Stimulated activated CD8-positive, alpha-beta memory T cell treated with anti-CD3 and anti-CD28 coated beads, Interleukin-15, amount 100 ng/mL, for 24 hours (primary cell): ENCODE measurements around the gene CNTNAP4.

Source experiments
- DNase-seq: peaks from one replicate; pipeline ENCODE4 v3.0.0-alpha.2; 2020; ENCODE audit warnings: low read depth

The CNTNAP4 gene

GRCh38 chr16:76396977-76397376, 119.8 kb downstream of the CNTNAP4 start:
- DNase-seq = no peak

- no peak for DNase-seq
These were observed 132.5 kb downstream of the CNTNAP4 start for GRCh38 chr16:76409706-76410105.

- no peak for DNase-seq
These were observed 144.4 kb downstream of the CNTNAP4 start for GRCh38 chr16:76421571-76421970.

GRCh38 chr16:76428858-76429257, 151.7 kb downstream of the CNTNAP4 start:
- DNase-seq = no peak

GRCh38 chr16:76441391-76441790, 164.2 kb downstream of the CNTNAP4 start:
- no peak for DNase-seq

GRCh38 chr16:76441876-76442275, 164.7 kb downstream of the CNTNAP4 start:
- DNase-seq = no peak

- DNase-seq = no peak
These were observed 166.8 kb downstream of the CNTNAP4 start for GRCh38 chr16:76443973-76444372.

GRCh38 chr16:76444832-76445231, 167.6 kb downstream of the CNTNAP4 start:
- DNase-seq = no peak

GRCh38 chr16:76445815-76446214, 168.6 kb downstream of the CNTNAP4 start:
- DNase-seq = no peak

GRCh38 chr16:76446251-76446650, 169.1 kb downstream of the CNTNAP4 start:
- no peak for DNase-seq

GRCh38 chr16:76450890-76451289, 173.7 kb downstream of the CNTNAP4 start:
- no peak for DNase-seq

- DNase-seq = no peak
These were observed 178.1 kb downstream of the CNTNAP4 start for GRCh38 chr16:76455257-76455656.

GRCh38 chr16:76456016-76456415, 178.8 kb downstream of the CNTNAP4 start:
- no peak for DNase-seq

- no peak for DNase-seq
These were observed 181.9 kb downstream of the CNTNAP4 start for GRCh38 chr16:76459111-76459510.

- no peak for DNase-seq
These were observed 184.6 kb downstream of the CNTNAP4 start for GRCh38 chr16:76461836-76462235.

GRCh38 chr16:76464955-76465620, 187.9 kb downstream of the CNTNAP4 start:
- DNase-seq = no peak

- no peak for DNase-seq
These were observed 189.7 kb downstream of the CNTNAP4 start for GRCh38 chr16:76466871-76467270.

- no peak for DNase-seq
These were observed 196.8 kb downstream of the CNTNAP4 start for GRCh38 chr16:76474048-76474447.

GRCh38 chr16:76478105-76478504, 200.9 kb downstream of the CNTNAP4 start:
- DNase-seq = no peak

GRCh38 chr16:76483307-76483909, 206.2 kb downstream of the CNTNAP4 start:
- DNase-seq = no peak

GRCh38 chr16:76484020-76484419, 206.8 kb downstream of the CNTNAP4 start:
- no peak for DNase-seq

GRCh38 chr16:76486740-76487139, 209.5 kb downstream of the CNTNAP4 start:
- no peak for DNase-seq

- no peak for DNase-seq
These were observed 210.3 kb downstream of the CNTNAP4 start for GRCh38 chr16:76487411-76488064.

- DNase-seq = no peak
These were observed 210.8 kb downstream of the CNTNAP4 start for GRCh38 chr16:76488065-76488417.
